HepG2 (cell line): ENCODE data around the gene TBL2.

Experiments used
- FOSL1 ChIP-seq: sonication (generic); formaldehyde crosslinking; IDR thresholded peaks from 2 replicates; pipeline ENCODE4 v1.9.0; 2021; ENCODE audit warnings: missing genetic modification reagents, borderline replicate concordance
- FOXK2 ChIP-seq: fragments of 450-650 bp; IDR thresholded peaks from 2 replicates; pipeline ENCODE4 v1.6.1; 2016
- NFE2L1 ChIP-seq: sonication (generic); formaldehyde crosslinking; IDR thresholded peaks from 2 replicates; pipeline ENCODE4 v1.4.0; 2020; ENCODE audit warnings: missing genetic modification reagents, mild to moderate bottlenecking, borderline replicate concordance
- PTBP1 ChIP-seq: fragments of 200-400 bp; formaldehyde crosslinking; IDR thresholded peaks from 2 replicates; pipeline ENCODE4 v1.6.1; 2018; ENCODE audit warnings: low read length, low read depth; ENCODE audit not compliant: poor library complexity, severe bottlenecking
- SAFB2 ChIP-seq: sonication (generic); formaldehyde crosslinking; IDR thresholded peaks from 2 replicates; pipeline ENCODE4 v1.5.1; 2020; ENCODE audit warnings: missing genetic modification reagents, low read depth, mild to moderate bottlenecking, borderline replicate concordance
- ZNF10 ChIP-seq: sonication (generic); formaldehyde crosslinking; IDR thresholded peaks from 2 replicates; pipeline ENCODE4 v1.4.0; 2020; ENCODE audit warnings: mild to moderate bottlenecking, low read depth, missing genetic modification reagents, borderline replicate concordance
- ZNF12 ChIP-seq: sonication (generic); formaldehyde crosslinking; IDR thresholded peaks from 2 replicates; pipeline ENCODE4 v1.5.0; 2020; ENCODE audit warnings: missing genetic modification reagents
- ZNF331 ChIP-seq: sonication (generic); formaldehyde crosslinking; IDR thresholded peaks from 2 replicates; pipeline ENCODE4 v1.4.0; 2020; ENCODE audit warnings: missing genetic modification reagents
- TF ChIP-seq, protein P1 (sequence below): sonication (generic); formaldehyde crosslinking; IDR thresholded peaks from 2 replicates; pipeline ENCODE4 v1.5.0; 2020; ENCODE audit warnings: missing genetic modification reagents, mild to moderate bottlenecking, borderline replicate concordance

DNA sequence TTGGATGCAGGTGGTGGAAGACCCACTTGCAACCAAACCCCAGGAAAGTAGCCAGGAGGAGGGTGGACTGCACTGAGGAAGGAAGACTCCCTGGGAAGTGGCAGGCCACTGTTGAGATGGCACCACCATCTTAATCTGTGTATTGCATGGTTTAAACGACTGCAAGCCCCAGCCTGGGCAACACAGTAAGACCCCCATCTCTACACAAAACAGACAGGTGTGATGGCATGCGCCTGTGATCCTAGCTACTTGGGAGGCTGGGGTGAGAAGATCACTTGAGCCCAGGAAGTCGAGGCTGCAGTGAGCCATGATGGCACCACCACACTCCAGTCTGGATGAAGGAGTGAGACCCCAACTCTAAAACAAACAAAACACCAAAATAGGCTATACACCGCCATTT is 11.2 kb downstream of the TBL2 start:
- TF ChIP-seq PTBP1 (no peak), NFE2L1 (no peak), FOSL1 (CRISPR knock-in tag) (no peak), SAFB2 (CRISPR knock-in tag) (no peak), ZNF12 (CRISPR knock-in tag) (no peak), ZNF331 (no peak), ZNF10 (CRISPR knock-in tag) (no peak), FOXK2 (no peak)
- TF ChIP-seq, protein P1, sequence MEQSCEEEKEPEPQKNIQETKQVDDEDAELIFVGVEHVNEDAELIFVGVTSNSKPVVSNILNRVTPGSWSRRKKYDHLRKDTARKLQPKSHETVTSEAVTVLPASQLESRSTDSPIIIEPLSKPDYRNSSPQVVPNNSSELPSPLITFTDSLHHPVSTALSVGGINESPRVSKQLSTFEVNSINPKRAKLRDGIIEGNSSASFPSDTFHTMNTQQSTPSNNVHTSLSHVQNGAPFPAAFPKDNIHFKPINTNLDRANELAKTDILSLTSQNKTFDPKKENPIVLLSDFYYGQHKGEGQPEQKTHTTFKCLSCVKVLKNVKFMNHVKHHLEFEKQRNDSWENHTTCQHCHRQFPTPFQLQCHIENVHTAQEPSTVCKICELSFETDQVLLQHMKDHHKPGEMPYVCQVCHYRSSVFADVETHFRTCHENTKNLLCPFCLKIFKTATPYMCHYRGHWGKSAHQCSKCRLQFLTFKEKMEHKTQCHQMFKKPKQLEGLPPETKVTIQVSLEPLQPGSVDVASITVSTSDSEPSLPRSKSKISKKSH (CRISPR knock-in tag), result no peak
